ENCODE results near the gene ARMC7. TPM values are rescaled to one million over a fixed set of nuclear protein-coding genes. Genes with fewer than 3 reads are reported as not detected.

Gene ARMC7
- total RNA-seq, 4 donors from 2014 or later = 8.2 to 41.1 (median 21.4) TPM

DNA sequence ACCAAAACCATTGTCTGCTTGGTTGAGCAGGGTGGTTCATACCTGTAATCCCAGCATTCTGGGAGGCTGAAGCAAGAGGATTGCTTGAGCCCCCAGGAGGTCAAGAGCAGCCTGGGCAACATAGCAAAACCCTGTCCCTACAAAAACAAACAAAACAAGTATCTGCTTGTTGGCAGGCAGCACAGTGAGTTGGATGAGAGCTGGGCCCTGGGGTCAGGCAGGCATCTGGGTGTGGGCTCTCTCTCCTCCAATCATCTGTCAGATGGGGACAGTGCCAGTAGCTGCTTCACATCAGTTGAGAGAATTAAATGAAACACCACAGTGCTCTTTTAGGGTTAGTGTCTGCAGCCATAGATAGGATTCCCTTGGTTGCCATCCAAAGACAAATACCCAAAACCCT is 5.8 kb downstream of the ARMC7 start:
- DNase-seq = no peak
- no peaks in the 10 kb centered on the region for H3K36me3 ChIP-seq

DNA sequence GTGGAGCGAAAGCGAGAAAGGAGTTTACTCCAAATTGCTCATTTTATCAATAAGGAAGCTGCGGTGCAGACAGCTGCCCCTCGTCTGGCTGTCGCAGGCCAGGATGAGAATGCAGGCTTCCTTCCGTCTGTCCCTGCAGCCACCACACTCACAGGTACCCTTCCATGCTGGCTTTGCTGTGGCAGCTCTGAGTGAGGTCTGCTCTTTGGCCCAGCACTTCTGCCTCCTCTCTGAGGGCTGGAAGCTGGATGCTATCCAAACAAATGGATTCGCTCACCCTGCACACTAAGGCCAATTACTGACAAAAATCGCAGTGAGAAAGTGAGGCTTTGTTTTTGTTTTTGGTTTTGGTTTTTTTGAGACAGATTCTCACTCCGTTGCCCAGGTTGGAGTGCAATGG is 7.0 kb downstream of the ARMC7 start:
- 78% methylated on average over 9 of the region's 9 CpGs; no CpG with 5 or more reads in 1 of the 2 donors for WGBS, 2 donors (ENCODE audit: low coverage in 1 of 2)
- TF ChIP-seq, protein P1, sequence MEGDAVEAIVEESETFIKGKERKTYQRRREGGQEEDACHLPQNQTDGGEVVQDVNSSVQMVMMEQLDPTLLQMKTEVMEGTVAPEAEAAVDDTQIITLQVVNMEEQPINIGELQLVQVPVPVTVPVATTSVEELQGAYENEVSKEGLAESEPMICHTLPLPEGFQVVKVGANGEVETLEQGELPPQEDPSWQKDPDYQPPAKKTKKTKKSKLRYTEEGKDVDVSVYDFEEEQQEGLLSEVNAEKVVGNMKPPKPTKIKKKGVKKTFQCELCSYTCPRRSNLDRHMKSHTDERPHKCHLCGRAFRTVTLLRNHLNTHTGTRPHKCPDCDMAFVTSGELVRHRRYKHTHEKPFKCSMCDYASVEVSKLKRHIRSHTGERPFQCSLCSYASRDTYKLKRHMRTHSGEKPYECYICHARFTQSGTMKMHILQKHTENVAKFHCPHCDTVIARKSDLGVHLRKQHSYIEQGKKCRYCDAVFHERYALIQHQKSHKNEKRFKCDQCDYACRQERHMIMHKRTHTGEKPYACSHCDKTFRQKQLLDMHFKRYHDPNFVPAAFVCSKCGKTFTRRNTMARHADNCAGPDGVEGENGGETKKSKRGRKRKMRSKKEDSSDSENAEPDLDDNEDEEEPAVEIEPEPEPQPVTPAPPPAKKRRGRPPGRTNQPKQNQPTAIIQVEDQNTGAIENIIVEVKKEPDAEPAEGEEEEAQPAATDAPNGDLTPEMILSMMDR (IDR thresholded peaks at IDR 0.05) = no peak
- TF ChIP-seq POLR2A (IDR thresholded peaks at IDR 0.05) (no peak), POLR2AphosphoS5 (IDR thresholded peaks at IDR 0.05) (no peak), EP300 (IDR thresholded peaks at IDR 0.05; ENCODE audit: low read depth) (no peak)
- Histone ChIP-seq H3K4me3 (no peak overlapping the region), H3K4me1 (peaks cover 11 to 58% (median 31%) of the 10 kb centered on the region in 4 donors), H3K9me3 (no peaks in the 10 kb centered on the region), H3K36me3 (no peaks in the 10 kb centered on the region), H3K27me3 (no peaks in the 10 kb centered on the region), H3K27ac (peak overlapping the region in 2 of 4 donors; percentile 7 to 88)
- DNase-seq = no peak
- in situ Hi-C loops (cut with MboI; ENCODE audit: low pct_ligation_motif_present in 1 of 4, low pct_unique_long_range_greater_than_20kb in 1 of 4, low sequenced_read_pairs in 3 of 4) (loop anchor here (10.0 kb wide), 2 partner anchors 58 to 88 kb away; partner anchors contain the start of gene NUP85 (in 1 of the 4)), intact Hi-C loops (cut with DNase I; ENCODE audit: low total_unique reads) (loop anchor here (10.0 kb wide), 1 partner anchor 288 kb away; the partner anchor contains the start of gene GRB2)

More for the DNA sequence above, 5.8 kb downstream of the ARMC7 start:
- peaks cover 11 to 69% (median 35%) of the 10 kb centered on the region in 4 donors for H3K4me1 ChIP-seq
- no peak overlapping the region for H3K27ac ChIP-seq
- in situ Hi-C loops (cut with MboI; ENCODE audit: low pct_ligation_motif_present in 1 of 4, low pct_unique_long_range_greater_than_20kb in 1 of 4, low sequenced_read_pairs in 3 of 4) (loop anchor here (10.0 kb wide), 2 partner anchors 59 to 89 kb away; partner anchors contain the start of gene NUP85 (in 1 of the 4)), intact Hi-C loops (cut with DNase I; ENCODE audit: low total_unique reads) (loop anchor here (10.0 kb wide), 1 partner anchor 289 kb away; the partner anchor contains the start of gene GRB2)
- H3K9me3 ChIP-seq = no peaks in the 10 kb centered on the region
- TF ChIP-seq, protein P1 (IDR thresholded peaks at IDR 0.05) = no peak
- no peak for TF ChIP-seq POLR2AphosphoS5 (IDR thresholded peaks at IDR 0.05)
- TF ChIP-seq POLR2A (IDR thresholded peaks at IDR 0.05) = no peak
- no peak for TF ChIP-seq EP300 (IDR thresholded peaks at IDR 0.05; ENCODE audit: low read depth)
- H3K4me3 ChIP-seq = no peak overlapping the region
- H3K27me3 ChIP-seq = no peaks in the 10 kb centered on the region

DNA sequence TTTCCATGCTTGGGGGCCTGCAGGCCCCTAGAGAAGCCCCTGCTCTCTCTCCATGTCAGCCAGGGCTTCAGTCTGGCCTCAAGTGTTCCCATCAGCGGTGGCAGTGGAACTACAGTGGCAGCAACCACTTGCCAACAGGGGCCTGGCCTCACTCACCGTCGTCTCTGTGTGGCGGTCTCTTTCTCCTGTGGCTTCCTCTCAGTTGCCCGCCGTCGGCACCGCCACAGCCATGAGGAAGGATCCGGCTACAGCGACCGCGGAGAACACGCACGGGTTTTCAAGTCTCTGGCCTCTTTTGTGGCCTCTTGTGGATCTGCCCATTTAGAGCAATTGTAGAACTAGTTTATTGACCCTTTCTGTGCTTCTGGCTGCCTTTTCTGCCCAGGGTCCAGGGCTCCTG is 8.5 kb downstream of the ARMC7 start:
- Histone ChIP-seq H3K27ac (peak overlapping the region; percentile 85 to 89 (median 86)), H3K4me1 (peaks cover 11 to 70% (median 31%) of the 10 kb centered on the region in 4 donors), H3K27me3 (no peaks in the 10 kb centered on the region), H3K4me3 (no peak overlapping the region), H3K9me3 (no peaks in the 10 kb centered on the region), H3K36me3 (no peaks in the 10 kb centered on the region)
- 93% methylated on average over 14 of the region's 14 CpGs; no CpG with 5 or more reads in 1 of the 2 donors for WGBS, 2 donors (ENCODE audit: low coverage in 1 of 2)
- no peak for DNase-seq
- TF ChIP-seq, protein P1 (IDR thresholded peaks at IDR 0.05) = no peak
- no peak for TF ChIP-seq EP300 (IDR thresholded peaks at IDR 0.05; ENCODE audit: low read depth)
- TF ChIP-seq POLR2AphosphoS5 (IDR thresholded peaks at IDR 0.05) = no peak
- TF ChIP-seq POLR2A (IDR thresholded peaks at IDR 0.05) = no peak
- intact Hi-C loops (cut with DNase I; ENCODE audit: low total_unique reads) = loop anchor here (10.0 kb wide), 1 partner anchor 286 kb away; the partner anchor contains the start of gene GRB2
- in situ Hi-C loops (cut with MboI; ENCODE audit: low pct_ligation_motif_present in 1 of 4, low pct_unique_long_range_greater_than_20kb in 1 of 4, low sequenced_read_pairs in 3 of 4) = loop anchor here (10.0 kb wide), 2 partner anchors 56 to 86 kb away; partner anchors contain the start of gene NUP85 (in 1 of the 4)

DNA sequence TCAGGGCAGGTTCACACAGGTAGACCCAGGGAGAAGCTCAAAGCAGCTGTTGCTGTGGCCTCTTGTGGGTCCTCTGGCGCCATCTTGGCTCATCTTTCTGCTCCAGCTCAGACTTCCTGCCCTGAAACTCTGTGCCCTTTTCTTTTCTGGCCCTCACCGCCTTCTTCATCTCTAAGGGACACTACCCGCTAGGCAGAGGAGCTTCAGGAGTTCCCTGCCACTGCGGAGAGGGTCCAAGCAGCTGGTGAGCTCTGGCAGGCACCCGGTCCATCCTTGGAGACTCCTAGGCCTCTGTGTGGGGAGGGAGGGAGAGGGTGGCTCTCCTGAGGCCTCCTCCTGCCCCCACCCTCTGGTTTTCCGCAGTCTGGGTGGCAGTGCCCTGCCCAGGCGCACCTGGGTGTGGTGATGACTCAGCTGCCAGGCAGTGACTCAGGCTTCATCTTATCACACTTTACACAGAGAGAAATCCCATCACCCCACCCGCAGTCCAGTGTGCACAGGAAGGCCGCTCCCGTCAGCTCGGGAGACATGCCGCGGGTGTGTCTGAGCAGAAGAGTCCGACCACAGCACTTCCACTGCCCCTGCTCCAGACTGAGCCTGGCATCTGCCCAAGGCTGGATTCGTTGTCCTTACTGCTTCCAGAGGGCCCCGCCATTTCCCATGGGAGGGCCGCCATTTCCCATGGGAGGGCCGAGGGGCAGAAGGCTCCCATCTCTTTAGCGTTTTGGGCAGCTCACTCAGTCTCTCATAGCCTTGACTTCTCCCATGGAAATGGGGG is 14.5 kb downstream of the ARMC7 start:
- Histone ChIP-seq H3K9me3 (no peaks in the 10 kb centered on the region), H3K27me3 (no peaks in the 10 kb centered on the region), H3K27ac (peak overlapping the region; percentile 82 to 89 (median 84)), H3K4me1 (peaks cover 13 to 77% (median 39%) of the 10 kb centered on the region in 4 donors), H3K4me3 (no peak overlapping the region), H3K36me3 (no peaks in the 10 kb centered on the region)
- DNase-seq = peak; percentile 95
- in situ Hi-C loops (cut with MboI; ENCODE audit: low pct_ligation_motif_present in 1 of 4, low pct_unique_long_range_greater_than_20kb in 1 of 4, low sequenced_read_pairs in 3 of 4) (no loop called here), intact Hi-C loops (cut with DNase I; ENCODE audit: low total_unique reads) (no loop called here)
- 52% methylated on average over 19 of the region's 19 CpGs; no CpG with 5 or more reads in 1 of the 2 donors for WGBS, 2 donors (ENCODE audit: low coverage in 1 of 2)
- TF ChIP-seq, protein P1 (IDR thresholded peaks at IDR 0.05) = no peak
- TF ChIP-seq POLR2AphosphoS5 (IDR thresholded peaks at IDR 0.05) (peak; percentile 60 to 93 (median 82)), EP300 (IDR thresholded peaks at IDR 0.05; ENCODE audit: low read depth) (peak; percentile 75), POLR2A (IDR thresholded peaks at IDR 0.05) (peak; percentile 79)
